G401.6 (cell line): ENCODE measurements around the gene LEMD3.
"Not testable (repeated sequence)": the region's sequence is repeated elsewhere in the genome, so short reads cannot be mapped to it uniquely, and the experiment has no call there.

Source experiments
- FAIRE-seq: peaks from 2 replicates; lab custom pipeline; 2012; peaks lifted over from hg19 to GRCh38; lab: Jason Lieb, UNC

LEMD3 gene

GRCh38 chr12:65279369-65280112 is 110.2 kb downstream of the LEMD3 start:
- peak; percentile 82 for FAIRE-seq

GRCh38 chr12:65280306-65280705 is 110.9 kb downstream of the LEMD3 start:
- FAIRE-seq, result no peak

GRCh38 chr12:65282840-65283239 is 113.5 kb downstream of the LEMD3 start:
- peak; percentile 79 for FAIRE-seq

GRCh38 chr12:65285532-65285931 is 116.1 kb downstream of the LEMD3 start:
- FAIRE-seq, result not testable (repeated sequence)

GRCh38 chr12:65287426-65287825 is 118.0 kb downstream of the LEMD3 start:
- no peak for FAIRE-seq

GRCh38 chr12:65292241-65292640 is 122.9 kb downstream of the LEMD3 start:
- no peak for FAIRE-seq

GRCh38 chr12:65293735-65294134 is 124.4 kb downstream of the LEMD3 start:
- FAIRE-seq, result no peak

- peak; percentile 82 for FAIRE-seq
These were observed 125.4 kb downstream of the LEMD3 start for GRCh38 chr12:65294641-65295262.

GRCh38 chr12:65296508-65297265 is 127.3 kb downstream of the LEMD3 start:
- FAIRE-seq, result no peak
